ENCODE data around the gene SLC16A9.

Gene SLC16A9

GRCh38 chr10:59611048-59611447, 98.6 kb downstream of the SLC16A9 start:
- DNase-seq (ENCODE audit: low read depth), result no peak
- H3K4me3 ChIP-seq (ENCODE audit: low read depth, low read length), result no peak overlapping the region

GRCh38 chr10:59607970-59608369, 101.7 kb downstream of the SLC16A9 start:
- DNase-seq (ENCODE audit: low read depth), result no peak
- H3K4me3 ChIP-seq (ENCODE audit: low read depth, low read length), result no peak overlapping the region

GRCh38 chr10:59606551-59606961, 103.1 kb downstream of the SLC16A9 start:
- no peak overlapping the region for H3K4me3 ChIP-seq (ENCODE audit: low read depth, low read length)
- DNase-seq (ENCODE audit: low read depth), result peak; percentile 39

- no peak for DNase-seq (ENCODE audit: low read depth)
- no peak overlapping the region for H3K4me3 ChIP-seq (ENCODE audit: low read depth, low read length)
Measured at GRCh38 chr10:59601985-59602384, 107.7 kb downstream of the SLC16A9 start.

All from skeletal muscle cell (primary cell).